HG03108 (cell line): ENCODE results near the gene CAB39.
"Not testable (repeated sequence)": the region's sequence is repeated elsewhere in the genome, so short reads cannot be mapped to it uniquely, and the experiment has no call there.

Experiments
- ATAC-seq: cut with Tn5 transposase; IDR thresholded peaks from one replicate; pipeline ENCODE4 v1.9.1; 2021; ENCODE audit warnings: moderate library complexity; ENCODE audit not compliant: unreplicated experiment

The CAB39 gene

DNA sequence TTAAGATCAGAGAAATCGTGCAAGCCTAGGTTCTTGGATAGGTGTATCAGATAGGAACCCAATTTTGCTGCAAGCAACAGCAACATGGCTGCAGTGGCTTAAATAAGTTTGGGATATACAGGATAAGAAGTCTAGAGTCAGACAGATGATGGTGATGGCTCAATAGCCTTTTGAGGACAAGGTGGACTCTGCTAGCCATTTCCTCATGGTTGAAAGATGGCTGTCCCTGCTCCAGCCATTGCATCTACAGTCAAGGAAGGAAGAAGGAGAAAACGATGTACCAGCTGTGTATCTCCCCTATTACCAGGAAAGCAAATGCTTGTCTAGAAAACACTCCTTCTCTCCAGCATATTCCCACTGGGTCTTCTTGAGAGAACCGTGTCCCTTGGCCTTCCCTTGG lies 30.1 kb upstream of the CAB39 start:
- no peak for ATAC-seq

DNA sequence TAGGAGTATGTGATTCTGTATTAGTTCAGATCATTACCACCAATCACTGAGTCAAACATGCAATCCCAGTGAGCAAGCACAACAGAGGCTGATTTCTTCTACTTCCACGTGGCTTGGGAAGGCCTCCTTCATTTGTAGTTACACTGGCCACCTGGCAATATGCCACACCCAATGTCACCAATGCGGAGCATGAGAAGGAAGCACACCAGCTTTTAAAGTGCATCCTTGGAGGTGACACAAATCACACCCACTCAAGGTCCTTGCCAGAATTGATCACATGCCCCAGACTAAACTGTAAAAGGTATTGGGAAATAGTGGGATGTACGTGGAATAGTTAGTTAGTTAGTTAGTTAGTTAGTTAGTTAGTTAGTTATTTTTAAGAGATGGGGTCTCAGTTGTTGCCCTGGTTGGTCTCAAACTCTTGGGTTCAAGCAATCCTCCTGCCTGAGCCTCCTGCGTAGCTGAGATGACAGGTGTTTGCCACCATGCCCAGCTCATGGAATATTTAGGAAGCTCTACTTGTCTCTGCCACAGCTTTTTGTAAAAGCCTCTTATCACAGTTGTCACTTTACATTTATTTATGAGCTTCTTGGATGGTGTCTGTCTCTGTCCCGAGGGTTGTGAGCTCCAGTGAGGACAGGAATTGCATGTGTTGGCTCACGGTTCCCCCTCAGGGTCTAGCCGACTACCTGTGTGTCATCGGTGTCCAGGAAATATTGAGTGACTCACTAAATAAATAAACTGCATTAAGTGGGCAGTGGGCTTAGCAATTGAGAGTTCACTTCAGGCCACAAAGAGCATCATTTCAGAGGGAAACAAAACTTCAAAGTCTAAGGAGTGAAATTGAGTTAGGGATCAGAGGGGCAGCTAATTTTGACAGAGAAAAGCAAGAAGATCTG lies 28.1 kb upstream of the CAB39 start:
- no peak for ATAC-seq

DNA sequence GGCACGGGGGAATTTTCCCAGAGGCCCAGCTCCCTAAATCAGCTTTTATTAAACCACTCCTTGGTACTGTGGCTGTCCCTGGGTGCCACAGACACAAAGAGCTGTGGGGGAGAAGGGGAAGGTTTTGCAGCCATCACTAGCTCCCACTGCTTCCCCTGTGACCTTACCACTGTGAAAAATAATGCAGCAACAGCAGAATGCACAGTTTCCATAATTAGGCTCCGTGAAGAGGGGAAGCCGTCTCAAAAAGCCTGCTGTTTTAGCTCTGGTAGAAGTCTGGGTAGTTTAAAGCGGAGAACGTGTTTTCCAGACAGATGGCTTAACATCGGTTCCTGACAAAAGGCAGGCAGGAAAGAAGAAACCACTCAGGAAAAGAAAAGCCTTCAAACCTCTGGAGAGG lies 27.5 kb upstream of the CAB39 start:
- no peak for ATAC-seq

DNA sequence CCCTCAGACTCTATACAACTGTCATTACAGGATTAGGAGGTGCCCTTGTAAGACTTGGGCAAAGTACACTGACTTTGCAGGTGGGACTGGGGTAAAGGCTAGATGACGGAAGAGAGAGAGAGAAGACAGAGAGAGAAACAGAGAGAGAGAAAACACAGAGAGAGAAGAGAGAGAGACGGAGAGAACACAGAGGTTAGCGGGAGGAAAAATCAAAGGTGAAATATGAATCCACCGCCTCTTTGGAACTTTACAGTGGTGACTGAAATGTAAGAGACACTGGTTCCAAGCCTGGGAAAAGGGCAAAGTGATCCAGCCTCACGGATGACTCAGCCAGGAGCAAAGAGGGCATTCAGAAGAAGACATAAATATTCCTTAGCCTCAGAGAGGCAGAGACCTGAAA lies 25.1 kb upstream of the CAB39 start:
- no peak for ATAC-seq

DNA sequence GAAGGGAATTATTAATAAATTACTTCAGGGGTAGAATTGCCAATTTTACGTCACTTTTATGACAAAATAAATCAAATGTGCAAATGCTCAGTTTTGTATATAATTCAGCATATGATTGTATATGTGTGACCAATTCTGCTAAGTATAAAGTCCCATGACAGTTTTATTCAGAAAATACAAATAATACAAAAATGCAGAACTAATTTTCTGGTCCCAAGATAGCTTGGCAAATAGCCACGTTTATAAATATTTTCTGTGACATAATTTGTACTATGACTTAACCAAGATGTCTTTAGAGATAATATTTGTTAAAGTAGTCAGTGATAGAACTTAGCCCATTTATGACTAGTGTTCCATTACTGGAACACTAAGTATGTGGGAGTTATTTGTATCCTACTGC lies 24.2 kb upstream of the CAB39 start:
- ATAC-seq: no peak

DNA sequence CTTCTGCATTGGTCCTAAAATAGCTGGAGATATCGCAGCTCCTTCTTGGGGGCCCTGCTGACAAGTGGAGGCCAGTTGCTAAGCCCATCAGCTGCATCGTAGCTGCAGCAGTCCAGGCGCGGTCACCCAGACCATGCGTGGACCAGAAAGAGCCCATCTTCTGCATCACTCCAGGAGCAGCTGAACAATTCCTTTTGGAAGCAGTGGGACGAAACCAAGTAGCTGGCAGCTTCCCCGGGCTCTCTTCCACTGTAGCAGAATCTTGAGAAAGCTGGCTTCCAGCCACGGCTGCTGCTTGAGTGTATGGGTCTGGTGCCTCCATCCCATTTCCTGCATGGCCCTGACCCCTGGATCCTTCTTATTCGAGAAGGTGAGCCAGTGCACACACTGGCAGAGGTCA lies 22.2 kb upstream of the CAB39 start:
- ATAC-seq: no peak

DNA sequence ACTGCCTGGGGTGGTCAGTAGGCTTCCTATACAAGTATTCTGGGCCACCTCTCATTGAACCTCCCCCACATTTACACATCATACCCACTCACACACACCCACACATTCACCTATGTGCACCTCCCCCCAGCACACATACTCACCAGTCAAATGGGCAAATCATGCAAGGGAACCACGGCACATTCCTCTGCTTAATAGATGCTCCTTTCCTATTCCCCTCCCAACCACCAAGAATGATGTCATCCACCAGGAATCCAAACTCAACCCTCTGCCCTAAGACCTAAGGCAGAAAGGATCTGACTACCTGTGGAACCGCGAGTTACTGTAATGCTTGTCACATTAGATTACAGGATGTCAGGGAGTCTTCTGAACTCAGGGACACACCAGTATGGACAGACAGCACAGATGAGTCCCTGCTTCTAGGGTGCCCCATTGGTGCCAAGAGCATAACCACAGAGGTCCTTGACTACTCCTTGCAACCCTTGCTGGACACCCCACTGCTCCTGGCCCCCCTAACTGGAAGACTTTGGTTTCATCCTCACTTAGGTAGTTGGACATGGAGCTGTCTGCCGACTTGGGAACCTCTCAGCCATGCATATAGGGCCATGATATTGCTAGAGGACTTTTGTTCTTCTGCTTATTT lies 21.5 kb upstream of the CAB39 start:
- ATAC-seq: no peak

DNA sequence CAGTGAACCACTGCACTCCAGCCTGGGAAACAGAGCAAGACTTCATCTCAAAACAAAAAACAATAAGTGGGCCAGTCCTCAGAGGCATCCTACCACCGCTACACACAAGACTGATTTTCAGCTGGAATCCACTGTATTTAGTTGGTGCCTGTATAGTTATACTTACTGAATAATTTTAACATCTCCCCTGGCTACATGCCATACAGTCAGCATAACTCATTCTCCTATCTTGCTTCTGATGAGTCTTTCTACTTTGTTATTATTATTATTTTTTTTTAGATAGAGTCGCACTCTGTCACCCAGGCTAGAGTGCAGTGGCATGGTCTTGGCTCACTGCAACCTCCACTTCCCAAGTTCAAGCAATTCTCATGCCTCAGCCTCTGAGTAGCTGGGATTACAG lies 19.9 kb upstream of the CAB39 start:
- ATAC-seq: no peak

DNA sequence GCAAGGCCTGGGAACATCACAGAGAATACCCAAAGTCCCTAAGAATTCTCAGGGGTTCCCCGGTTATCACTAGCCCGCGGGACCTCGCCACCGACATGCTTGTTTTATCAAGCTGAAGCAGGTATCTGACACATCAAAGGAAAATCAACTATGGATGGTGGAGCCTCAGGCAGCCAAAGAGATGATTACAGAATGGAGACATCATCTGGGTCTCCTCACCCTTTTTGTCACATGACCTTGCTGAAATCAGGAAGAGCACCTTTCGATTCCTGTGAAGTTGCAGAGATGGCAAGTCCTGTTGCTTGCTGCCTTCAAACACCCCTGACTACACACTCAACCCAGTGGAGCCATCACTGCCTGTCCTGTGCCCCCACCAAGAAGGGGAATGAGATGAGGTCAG lies 19.2 kb upstream of the CAB39 start:
- ATAC-seq: no peak

DNA sequence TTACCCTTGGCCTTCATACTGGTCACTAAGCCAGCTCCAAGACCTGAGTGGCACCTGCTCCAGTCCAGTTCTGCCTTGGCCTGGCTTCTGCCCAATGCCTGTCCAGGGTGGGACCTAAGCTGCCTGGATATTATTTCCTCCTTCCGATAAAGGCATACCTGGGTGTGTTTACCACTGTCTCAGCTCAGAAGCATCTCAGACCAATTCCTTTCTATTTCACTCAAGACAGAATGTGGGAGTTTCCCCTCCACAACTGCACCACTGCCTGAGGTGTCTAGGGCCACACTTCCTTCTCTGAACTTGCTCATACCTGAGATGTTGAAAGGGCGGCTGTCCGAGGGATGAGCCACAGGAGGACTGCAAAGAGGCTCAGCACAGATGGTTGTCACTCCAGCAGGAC lies 18.4 kb upstream of the CAB39 start:
- peak; percentile 56 for ATAC-seq

DNA sequence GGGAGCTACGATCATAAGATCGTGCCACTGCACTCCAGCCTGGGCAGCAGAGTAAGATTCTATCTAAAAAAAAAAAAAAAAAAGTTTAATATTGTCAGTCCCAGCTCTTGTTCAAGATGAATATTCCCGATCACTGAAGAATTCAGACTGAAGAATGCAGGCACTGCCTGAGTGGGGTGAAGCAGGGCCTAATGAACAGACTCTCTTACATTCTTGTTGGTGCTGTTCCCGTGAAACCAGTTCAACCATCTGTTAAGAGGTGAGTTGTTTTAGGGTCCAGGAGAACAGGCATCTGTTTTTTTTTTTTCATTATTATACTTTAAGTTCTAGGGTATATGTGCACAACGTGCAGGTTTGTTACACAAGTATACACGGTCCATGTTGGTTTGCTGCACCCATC lies 17.1 kb upstream of the CAB39 start:
- ATAC-seq: no peak

DNA sequence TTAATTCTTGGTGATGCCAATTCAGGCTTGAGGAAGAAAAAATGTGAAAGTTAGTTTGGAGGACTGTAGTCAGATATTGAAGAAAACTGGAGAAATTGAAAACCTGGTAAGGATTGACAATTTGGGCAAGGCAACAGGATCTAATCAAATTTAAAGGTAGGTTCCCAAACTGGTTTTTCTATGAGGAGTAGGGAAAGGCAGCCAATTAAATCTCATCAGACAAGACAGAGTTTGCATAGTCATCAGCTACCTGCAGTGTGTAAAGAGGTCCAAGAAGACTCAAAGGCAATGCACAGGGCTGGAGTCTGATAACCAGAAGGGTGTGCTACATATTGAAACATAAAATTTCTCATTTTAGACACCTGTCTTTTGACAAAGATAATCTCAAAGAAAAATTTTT lies 16.0 kb upstream of the CAB39 start:
- ATAC-seq: no peak

DNA sequence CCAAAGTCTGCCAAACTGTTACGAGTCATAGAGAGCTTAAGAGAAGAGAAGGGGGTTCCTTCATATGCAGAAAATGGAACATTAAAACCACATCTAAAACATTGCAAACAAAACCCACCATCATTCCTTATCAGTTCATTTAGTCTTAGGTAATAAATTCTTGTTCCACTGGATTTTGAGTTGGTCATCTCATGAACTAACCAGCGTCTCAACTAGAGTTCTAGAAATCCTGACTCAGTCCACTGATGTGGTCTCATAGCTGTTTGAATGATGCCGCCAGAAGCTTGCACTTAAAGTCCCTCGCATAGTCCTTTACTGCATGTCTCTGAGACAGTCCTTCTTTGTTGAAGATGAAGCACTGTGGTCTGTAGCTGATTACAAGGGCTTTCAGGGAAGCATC lies 15.0 kb upstream of the CAB39 start:
- no peak for ATAC-seq

DNA sequence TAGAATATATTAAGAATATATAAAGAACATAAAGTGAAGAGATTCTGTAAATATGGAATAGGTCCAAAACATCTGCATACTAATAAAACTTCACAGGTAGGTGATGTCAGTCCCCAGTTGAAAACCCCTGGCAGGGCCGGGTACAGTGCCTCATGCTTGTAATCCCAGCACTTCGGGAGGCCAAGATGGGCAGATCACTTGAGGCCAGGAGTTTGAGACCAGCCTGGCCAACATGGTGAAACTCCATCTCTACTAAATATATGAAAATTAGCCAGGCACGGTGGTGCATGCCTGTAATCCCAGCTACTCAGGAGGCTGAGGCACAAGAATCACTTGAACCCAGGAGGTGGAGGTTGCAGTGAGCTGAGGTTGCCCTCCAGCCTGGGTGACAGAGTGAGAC lies 13.9 kb upstream of the CAB39 start:
- ATAC-seq: not testable (repeated sequence)

DNA sequence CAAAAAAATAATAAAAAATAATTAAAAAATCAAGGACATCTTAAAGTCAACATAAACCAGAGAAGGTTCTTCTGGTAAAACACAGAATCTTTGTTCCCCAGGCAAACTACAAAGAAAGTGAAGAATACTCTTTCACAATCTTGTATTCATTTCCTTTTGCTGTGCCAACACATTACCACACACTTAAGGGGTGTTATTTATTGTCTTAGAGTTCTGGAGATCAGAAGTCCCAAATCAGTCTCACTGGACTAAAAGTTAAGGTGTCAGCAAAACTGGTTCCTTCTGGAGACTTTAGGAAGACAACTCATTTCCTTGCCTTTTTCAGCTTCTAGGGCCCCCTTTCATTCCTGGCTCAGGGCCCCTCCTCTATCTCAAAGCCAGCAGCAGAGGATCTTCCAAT lies 12.2 kb upstream of the CAB39 start:
- no peak for ATAC-seq

DNA sequence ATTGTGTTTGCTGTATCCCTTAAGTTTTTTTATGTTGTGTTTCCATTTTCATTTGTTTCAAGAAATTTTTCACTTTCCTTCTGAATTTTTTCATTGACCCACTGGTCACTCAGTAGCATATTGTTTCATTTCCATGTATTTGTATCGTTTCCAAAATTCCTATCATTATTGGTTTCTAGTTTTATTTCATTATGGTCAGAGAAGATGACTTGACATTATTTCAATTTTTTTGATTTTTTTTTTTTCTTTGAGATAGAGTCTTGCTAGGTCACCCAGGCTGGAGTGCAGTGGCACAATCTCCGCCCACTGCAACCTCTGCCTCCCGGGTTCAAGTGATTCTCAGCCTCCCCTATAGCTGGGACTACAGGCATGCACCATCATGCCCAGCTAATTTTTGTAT lies 11.3 kb upstream of the CAB39 start:
- no peak for ATAC-seq

DNA sequence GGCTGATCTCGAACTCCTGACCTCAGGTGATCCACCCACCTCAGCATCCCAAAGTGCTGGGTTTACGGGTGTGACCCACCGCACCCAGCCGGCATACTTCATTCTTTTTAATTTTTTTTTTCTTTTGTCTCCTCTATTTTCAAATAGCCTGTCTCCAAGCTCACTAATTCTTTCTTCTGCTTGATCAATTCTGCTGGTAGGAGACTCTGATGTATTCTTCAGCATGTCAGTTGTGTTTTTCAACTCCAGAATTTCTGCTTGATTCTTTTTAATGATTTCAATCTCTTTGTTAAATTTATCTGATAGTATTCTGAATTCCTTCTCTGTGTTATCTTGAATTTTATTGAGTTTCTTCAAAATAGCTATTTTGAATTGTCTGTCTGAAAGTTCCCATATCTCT lies 10.2 kb upstream of the CAB39 start:
- ATAC-seq: not testable (repeated sequence)

DNA sequence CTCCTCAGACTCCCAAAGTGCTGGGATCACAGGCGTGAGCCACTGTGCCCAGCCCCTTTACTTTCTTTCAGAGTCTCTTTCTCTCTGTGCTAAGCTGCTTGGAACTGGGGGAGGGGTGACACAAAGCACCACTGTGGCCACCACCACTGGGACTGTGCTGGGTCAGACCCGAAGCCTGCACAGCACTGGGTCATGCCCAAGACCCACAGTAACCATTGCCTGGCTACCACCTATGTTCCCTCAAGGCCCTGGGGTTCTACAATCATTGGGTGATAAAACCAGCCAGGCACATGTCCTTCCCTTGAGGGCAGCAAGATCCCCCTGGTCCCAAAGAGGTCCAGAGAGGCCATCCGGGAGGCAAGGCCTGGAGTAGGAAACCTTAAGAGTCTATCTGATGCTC lies 9.1 kb upstream of the CAB39 start:
- no peak for ATAC-seq

DNA sequence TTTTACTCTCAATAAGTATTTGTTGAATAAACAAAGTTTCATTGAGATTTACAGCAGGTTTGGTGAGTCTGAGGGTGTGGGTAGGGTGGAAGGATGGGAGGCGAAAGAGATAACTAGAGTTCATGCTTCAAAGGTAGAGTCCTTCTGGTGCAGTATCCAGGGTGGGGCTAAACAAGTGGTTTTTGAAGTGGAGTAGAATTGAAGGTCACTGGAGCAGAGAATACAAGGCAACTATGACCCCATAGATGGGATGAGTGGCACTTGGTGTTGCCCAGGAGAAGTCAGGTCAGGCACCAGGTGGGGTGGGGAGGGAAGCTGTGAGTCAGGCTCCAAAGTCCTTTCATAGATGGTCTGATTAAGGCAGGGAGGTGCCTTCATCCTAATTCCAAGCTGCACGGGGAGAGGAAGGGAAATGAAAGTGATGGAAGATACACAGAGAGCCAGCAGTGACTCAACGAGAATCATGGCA lies 6.6 kb upstream of the CAB39 start:
- no peak for ATAC-seq

DNA sequence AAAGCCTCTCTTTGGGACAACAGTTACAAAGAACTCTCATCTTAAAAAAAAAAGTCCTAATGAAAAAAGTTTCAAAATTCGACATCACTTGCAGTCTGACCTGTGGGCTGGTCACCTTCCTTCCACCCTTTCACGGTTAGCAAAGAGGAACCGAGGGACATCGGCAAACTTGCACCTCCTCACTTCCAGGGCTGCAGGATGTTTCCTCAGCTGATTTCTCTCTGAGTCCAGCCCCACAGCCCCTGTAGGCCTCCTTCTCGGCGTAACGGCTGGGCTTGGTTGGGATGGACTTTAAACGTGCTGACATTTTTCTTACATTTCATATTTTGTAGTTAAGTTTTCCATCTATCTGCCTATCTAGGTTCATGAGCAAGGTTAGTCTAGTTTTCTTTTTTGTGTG lies 5.7 kb upstream of the CAB39 start:
- no peak for ATAC-seq

DNA sequence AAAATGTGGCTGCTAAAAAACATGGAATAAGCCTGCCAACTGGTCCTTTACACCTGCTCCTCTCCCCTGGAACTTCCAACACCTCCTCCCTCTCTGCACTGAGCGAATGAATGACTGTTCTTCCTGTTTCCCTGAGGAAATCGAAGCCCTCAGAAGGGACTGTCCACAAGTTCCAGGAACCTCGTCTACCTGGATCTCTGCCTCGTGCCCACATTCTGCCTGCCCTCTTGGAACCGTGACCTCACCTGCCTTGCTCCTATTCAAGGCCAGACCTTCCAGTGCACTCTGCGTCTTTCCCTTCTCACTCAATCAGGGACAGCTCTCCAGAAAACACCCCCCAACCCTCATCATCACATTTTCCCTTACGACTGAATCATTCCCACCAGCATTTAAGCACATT lies 4.4 kb upstream of the CAB39 start:
- ATAC-seq: no peak

DNA sequence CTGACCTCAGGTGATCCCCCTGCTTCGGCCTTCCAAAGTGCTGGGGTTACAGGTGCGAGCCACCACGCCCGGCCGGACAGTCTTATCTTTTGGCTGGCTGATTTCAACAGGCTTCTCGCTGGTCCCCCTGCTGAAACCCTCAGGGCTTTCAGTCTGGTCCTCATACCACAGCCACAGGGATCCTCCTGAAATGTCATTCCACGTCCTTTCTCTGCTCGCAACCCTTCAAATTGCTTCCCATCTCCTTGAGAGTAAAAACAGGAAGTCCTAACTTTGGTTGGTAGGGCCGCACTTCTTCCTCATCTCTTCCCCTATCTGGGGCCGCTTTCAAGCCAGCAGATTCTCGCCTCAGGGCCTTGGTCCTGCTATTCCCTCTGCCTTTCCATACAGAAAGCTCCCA lies 1.4 kb upstream of the CAB39 start:
- ATAC-seq: no peak
